Measurements from ENCODE around the gene RYR2. TPM values are rescaled to one million over a fixed set of nuclear protein-coding genes. Genes with fewer than 3 reads are reported as not detected.

Gene RYR2
- total RNA-seq, 4 donors from 2014 or later: 0.88 to 8.4 (median 5.5) TPM

- no peak overlapping the region for H3K27ac ChIP-seq
- no peaks in the 10 kb centered on the region for H3K27me3 ChIP-seq
- no peaks in the 10 kb centered on the region for H3K36me3 ChIP-seq
- no peaks in the 10 kb centered on the region for H3K9me3 ChIP-seq
- no peak for DNase-seq
- no peaks in the 10 kb centered on the region for H3K4me1 ChIP-seq
- TF ChIP-seq POLR2A (IDR thresholded peaks at IDR 0.05) (no peak), CTCF (IDR thresholded peaks at IDR 0.05) (no peak)
- H3K4me3 ChIP-seq: no peak overlapping the region
- intact Hi-C loops (cut with DNase I; ENCODE audit: low total_unique reads): no loop called here
Observed at GRCh38 chr1:237279629-237280028, 237.6 kb downstream of the RYR2 start.

- intact Hi-C loops (cut with DNase I; ENCODE audit: low total_unique reads): no loop called here
- Histone ChIP-seq H3K27ac (no peak overlapping the region), H3K4me3 (no peak overlapping the region), H3K4me1 (no peaks in the 10 kb centered on the region), H3K36me3 (no peaks in the 10 kb centered on the region), H3K27me3 (no peaks in the 10 kb centered on the region), H3K9me3 (no peaks in the 10 kb centered on the region)
- no peak for DNase-seq
- TF ChIP-seq POLR2A (IDR thresholded peaks at IDR 0.05) (no peak), CTCF (IDR thresholded peaks at IDR 0.05) (no peak)
Observed at GRCh38 chr1:237281481-237281880, 239.5 kb downstream of the RYR2 start.

GRCh38 chr1:237282208-237282783 lies 240.3 kb downstream of the RYR2 start:
- Histone ChIP-seq H3K36me3 (no peaks in the 10 kb centered on the region), H3K27ac (no peak overlapping the region), H3K9me3 (no peaks in the 10 kb centered on the region), H3K27me3 (no peaks in the 10 kb centered on the region), H3K4me1 (no peaks in the 10 kb centered on the region), H3K4me3 (no peak overlapping the region)
- DNase-seq: no peak
- TF ChIP-seq POLR2A (IDR thresholded peaks at IDR 0.05) (no peak), CTCF (IDR thresholded peaks at IDR 0.05) (no peak)
- intact Hi-C loops (cut with DNase I; ENCODE audit: low total_unique reads): no loop called here

- DNase-seq: no peak
- Histone ChIP-seq H3K9me3 (no peaks in the 10 kb centered on the region), H3K4me3 (no peak overlapping the region), H3K27me3 (no peaks in the 10 kb centered on the region), H3K4me1 (no peaks in the 10 kb centered on the region), H3K36me3 (no peaks in the 10 kb centered on the region), H3K27ac (no peak overlapping the region)
- intact Hi-C loops (cut with DNase I; ENCODE audit: low total_unique reads): no loop called here
- TF ChIP-seq POLR2A (IDR thresholded peaks at IDR 0.05) (no peak), CTCF (IDR thresholded peaks at IDR 0.05) (no peak)
Observed at GRCh38 chr1:237287876-237288521, 246.0 kb downstream of the RYR2 start.

GRCh38 chr1:237293804-237294203 lies 251.8 kb downstream of the RYR2 start:
- intact Hi-C loops (cut with DNase I; ENCODE audit: low total_unique reads): no loop called here
- Histone ChIP-seq H3K4me1 (no peaks in the 10 kb centered on the region), H3K36me3 (no peaks in the 10 kb centered on the region), H3K27ac (no peak overlapping the region), H3K4me3 (no peak overlapping the region), H3K9me3 (no peaks in the 10 kb centered on the region), H3K27me3 (no peaks in the 10 kb centered on the region)
- DNase-seq: no peak
- TF ChIP-seq CTCF (IDR thresholded peaks at IDR 0.05): no peak
- TF ChIP-seq POLR2A (IDR thresholded peaks at IDR 0.05): no peak
